Stomach (tissue), 4 donors: ENCODE data around the gene DUT.

Source experiments
- EP300 ChIP-seq: sonication (generic); formaldehyde crosslinking; IDR thresholded peaks from one replicate; pipeline ENCODE4 v1.6.1; 2017; ENCODE audit warnings: antibody characterized with exemption
- TF ChIP-seq, protein P1 (sequence below), 7 experiments: fragments of 450-650 bp in 4 of 7; fragments of 200-600 bp in 3 of 7; sonication (generic) in 3 of 7; IDR thresholded peaks; one replicate each; pipeline ENCODE4 v1.5.1; 2016 to 2019; ENCODE audit warnings: antibody characterized with exemption in 7 of 7, control low read depth in 2 of 7, mild to moderate bottlenecking in 1 of 7

DNA sequence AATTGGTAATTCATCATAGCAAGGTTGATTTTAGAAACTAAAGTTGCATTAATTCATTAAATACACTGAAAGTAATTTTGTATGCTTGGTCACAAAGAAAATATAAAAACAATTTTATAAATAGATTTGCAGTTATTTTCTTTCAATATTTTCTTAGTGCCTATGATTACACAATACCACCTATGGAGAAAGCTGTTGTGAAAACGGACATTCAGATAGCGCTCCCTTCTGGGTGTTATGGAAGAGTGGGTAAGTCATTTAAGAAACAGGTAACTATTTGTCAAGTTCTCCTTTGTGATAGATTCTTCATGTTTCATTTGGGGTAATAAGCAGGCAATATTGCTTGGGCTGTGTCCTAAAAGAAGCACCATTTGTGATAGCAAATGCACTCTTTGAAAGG, 3.0 kb downstream of the DUT start:
- TF ChIP-seq, protein P1, sequence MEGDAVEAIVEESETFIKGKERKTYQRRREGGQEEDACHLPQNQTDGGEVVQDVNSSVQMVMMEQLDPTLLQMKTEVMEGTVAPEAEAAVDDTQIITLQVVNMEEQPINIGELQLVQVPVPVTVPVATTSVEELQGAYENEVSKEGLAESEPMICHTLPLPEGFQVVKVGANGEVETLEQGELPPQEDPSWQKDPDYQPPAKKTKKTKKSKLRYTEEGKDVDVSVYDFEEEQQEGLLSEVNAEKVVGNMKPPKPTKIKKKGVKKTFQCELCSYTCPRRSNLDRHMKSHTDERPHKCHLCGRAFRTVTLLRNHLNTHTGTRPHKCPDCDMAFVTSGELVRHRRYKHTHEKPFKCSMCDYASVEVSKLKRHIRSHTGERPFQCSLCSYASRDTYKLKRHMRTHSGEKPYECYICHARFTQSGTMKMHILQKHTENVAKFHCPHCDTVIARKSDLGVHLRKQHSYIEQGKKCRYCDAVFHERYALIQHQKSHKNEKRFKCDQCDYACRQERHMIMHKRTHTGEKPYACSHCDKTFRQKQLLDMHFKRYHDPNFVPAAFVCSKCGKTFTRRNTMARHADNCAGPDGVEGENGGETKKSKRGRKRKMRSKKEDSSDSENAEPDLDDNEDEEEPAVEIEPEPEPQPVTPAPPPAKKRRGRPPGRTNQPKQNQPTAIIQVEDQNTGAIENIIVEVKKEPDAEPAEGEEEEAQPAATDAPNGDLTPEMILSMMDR (IDR thresholded peaks at IDR 0.05): no peak
- TF ChIP-seq EP300: no peak
